Measurements from ENCODE around the gene TRIM46. TPM values are rescaled to one million over a fixed set of nuclear protein-coding genes. Genes with fewer than 3 reads are reported as not detected.

Gene TRIM46
- total RNA-seq, 1 experiment from 2014 or later: 18.4 TPM

DNA sequence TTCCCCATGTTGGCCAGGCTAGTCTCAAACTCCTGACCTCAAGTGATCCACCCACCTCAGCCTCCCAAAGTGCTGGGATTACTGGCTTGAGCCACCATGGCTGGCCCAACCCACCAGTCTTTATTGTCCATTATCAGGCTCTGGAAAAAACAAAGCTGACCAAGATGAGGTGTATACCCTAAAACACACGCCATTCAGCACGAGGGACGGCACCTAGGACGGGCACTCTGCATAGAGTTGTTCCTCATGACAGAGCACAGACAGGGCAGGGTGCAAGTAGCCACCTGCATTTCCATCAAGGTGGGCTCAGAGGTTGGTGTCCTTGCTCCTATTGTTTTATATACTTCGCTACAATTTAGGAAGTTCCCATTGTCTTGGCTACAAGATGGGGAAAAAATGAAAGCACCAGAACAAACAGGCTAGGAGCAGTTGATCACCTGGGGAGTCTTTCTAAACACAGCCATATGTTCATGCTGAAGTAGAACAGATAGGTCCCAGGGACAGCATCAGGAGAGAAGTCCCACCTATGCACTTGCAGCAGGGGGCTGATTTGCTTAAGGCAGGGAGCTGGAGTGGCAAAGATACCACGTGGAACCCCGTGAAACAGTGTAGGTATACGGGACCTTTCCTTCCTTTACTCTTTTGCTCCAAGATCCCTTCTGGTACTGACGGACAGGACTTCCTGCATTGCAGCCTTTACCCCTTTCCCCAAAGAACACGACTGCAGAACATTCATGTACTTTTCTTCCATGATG, 5.0 kb upstream of the TRIM46 start:
- H3K4me3 Mint-ChIP-seq: peak overlapping the region in 1 of 2 experiments; percentile 31; a peak in 1 of 5 replicates
- Histone ChIP-seq H2BK120ac (ENCODE audit: low read depth, low read length, poor library complexity, severe bottlenecking) (no peak overlapping the region), H3K4me2 (ENCODE audit: insufficient read depth, insufficient read length, low read length) (no peak overlapping the region), H3K79me1 (ENCODE audit: insufficient read depth, low read depth, low read length, poor library complexity, severe bottlenecking) (no peaks in the 10 kb centered on the region), H2AK5ac (ENCODE audit: insufficient read length, low read length) (no peak overlapping the region), H2BK12ac (ENCODE audit: insufficient read length, low read depth, low read length) (no peak overlapping the region), H2BK5ac (ENCODE audit: insufficient read length, low read length) (no peak overlapping the region), H3K23ac (ENCODE audit: insufficient read length, low read depth, low read length) (no peak overlapping the region), H3K27me3 (ENCODE audit: insufficient read depth, low read length) (no peaks in the 10 kb centered on the region), H3K4me1 (ENCODE audit: insufficient read depth, low read length) (no peaks in the 10 kb centered on the region), H4K5ac (ENCODE audit: insufficient read length, low read depth, low read length) (no peak overlapping the region), H3K18ac (ENCODE audit: insufficient read length, low read depth, low read length) (no peak overlapping the region), H3K4ac (ENCODE audit: low read depth, low read length) (no peak overlapping the region), H4K91ac (ENCODE audit: insufficient read length, low read depth, low read length) (no peak overlapping the region), H3K79me2 (ENCODE audit: insufficient read depth, low read length) (no peaks in the 10 kb centered on the region; the same call in 1 of the 2 replicates), H4K8ac (replicated peaks; ENCODE audit: insufficient read length, low read depth, low read length) (no peak overlapping the region), H2AFZ (ENCODE audit: low read length) (no peak overlapping the region), H3K27ac (ENCODE audit: insufficient read length, low read depth, low read length) (no peak overlapping the region), H3K14ac (ENCODE audit: insufficient read depth, low read length) (no peak overlapping the region), H3K9me3 (ENCODE audit: control insufficient read depth, low read depth, low read length) (no peaks in the 10 kb centered on the region), H2BK20ac (ENCODE audit: low read depth, low read length, poor library complexity, severe bottlenecking) (no peak overlapping the region), H3K56ac (ENCODE audit: insufficient read length, low read depth, low read length) (no peak overlapping the region), H3K23me2 (ENCODE audit: insufficient read length, low read depth, low read length, poor library complexity, severe bottlenecking) (peaks cover 16% of the 10 kb centered on the region), H3T11ph (ENCODE audit: low read length) (no peak overlapping the region), H4K20me1 (ENCODE audit: control insufficient read depth, insufficient read depth, insufficient read length) (no peaks in the 10 kb centered on the region), H2BK15ac (ENCODE audit: low read depth, low read length) (no peak overlapping the region), H3K9ac (ENCODE audit: extremely low read depth, insufficient read length, low read length) (no peak overlapping the region)
- H3K27ac Mint-ChIP-seq: peak overlapping the region in 1 of 3 experiments; percentile 65; a peak in 1 of 7 replicates
- peaks cover 2% of the 10 kb centered on the region for H3K27me3 Mint-ChIP-seq (ENCODE audit: low read depth)
- no CpG with 5 or more reads among the region's 10 CpGs for WGBS (ENCODE audit: extremely low coverage, insufficient read length, low lambda C conversion rate)
- H3K4me1 Mint-ChIP-seq: peaks cover 17 to 30% of the 10 kb centered on the region in 2 experiments
- TF ChIP-seq, protein P1, sequence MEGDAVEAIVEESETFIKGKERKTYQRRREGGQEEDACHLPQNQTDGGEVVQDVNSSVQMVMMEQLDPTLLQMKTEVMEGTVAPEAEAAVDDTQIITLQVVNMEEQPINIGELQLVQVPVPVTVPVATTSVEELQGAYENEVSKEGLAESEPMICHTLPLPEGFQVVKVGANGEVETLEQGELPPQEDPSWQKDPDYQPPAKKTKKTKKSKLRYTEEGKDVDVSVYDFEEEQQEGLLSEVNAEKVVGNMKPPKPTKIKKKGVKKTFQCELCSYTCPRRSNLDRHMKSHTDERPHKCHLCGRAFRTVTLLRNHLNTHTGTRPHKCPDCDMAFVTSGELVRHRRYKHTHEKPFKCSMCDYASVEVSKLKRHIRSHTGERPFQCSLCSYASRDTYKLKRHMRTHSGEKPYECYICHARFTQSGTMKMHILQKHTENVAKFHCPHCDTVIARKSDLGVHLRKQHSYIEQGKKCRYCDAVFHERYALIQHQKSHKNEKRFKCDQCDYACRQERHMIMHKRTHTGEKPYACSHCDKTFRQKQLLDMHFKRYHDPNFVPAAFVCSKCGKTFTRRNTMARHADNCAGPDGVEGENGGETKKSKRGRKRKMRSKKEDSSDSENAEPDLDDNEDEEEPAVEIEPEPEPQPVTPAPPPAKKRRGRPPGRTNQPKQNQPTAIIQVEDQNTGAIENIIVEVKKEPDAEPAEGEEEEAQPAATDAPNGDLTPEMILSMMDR (conservative IDR thresholded peaks at IDR 0.05): no peak
- H3K36me3 Mint-ChIP-seq (ENCODE audit: insufficient read depth in 1 of 3, low read depth in 3 of 3): peaks cover 3 to 22% (median 16%) of the 10 kb centered on the region in 3 experiments
- peaks cover 4 to 5% of the 10 kb centered on the region in 2 experiments; a peak in 4 of 5 replicates for H3K9me3 Mint-ChIP-seq
- no peak for DNase-seq

All from H9 (cell line).